GM19043 (cell line): ENCODE measurements around the gene SAA2.

Experiments used
- ATAC-seq: cut with Tn5 transposase; IDR thresholded peaks from one replicate; pipeline ENCODE4 v1.9.1; 2021; ENCODE audit warnings: low read depth; ENCODE audit not compliant: unreplicated experiment

Gene SAA2

DNA sequence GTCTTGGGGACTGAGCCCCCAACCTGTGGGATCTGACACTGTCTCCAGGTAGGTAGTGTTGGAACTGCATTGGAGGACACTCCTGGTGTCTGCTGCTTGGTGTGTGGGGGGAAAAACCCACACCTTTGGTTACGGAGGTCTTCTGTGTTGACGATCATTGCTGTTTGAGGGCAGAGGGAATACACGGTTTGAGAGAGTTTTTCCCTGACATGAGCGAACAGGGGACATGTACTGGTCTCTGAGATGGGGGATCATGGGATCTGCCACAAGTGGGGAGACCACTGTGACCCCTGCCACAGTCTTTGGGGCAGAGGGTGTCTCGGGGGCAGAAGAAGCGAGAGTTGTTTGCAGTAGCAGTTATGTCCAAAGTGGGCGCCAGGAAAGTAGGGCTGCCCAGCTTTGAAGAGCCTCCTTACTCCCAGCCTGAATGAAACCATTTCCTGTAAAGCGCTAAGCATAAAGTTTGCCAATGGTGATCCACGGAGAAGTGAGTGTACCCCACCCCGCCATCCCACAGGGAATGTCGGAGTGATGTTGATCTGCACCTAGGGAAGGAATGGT is 5.4 kb upstream of the SAA2 start:
- no peak for ATAC-seq

DNA sequence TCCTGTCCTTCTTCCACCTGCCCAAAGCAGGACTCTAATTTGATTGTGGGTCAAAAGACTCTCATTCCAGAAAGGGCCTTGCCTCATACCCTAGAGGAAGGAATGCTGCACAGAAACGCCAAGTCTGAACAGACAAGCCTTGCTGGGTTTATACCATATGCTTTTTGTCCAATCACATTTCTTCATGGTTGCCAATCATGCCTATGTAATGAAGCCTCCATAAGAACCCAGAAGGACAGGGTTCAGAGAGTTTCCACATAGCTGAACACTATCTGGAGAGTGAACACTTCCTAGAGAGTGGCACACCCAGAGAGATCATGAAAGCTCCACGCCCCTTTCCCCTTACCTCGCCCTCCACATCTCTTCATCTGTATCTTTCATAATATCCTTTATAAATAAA is 4.8 kb upstream of the SAA2 start:
- no peak for ATAC-seq

DNA sequence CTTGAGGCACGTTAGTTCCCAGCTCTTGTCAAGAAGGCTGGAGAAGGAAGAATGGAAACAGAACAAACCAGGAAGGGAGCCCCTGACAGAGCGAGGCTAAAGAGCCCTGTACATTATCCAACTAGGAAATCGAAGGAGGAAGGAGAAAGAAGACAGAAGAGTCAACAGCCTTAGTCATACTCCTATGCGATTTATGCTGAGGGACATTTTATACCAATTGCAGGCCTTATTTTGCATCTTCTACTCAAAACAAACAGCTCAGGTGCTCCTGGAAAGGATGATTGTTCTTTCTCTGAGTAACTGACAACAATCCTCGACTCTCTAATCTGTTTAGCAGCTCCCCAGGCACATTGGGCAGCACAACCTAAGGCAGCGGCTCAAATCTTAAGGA is 1.3 kb downstream of the SAA2 start:
- peak; percentile 14 for ATAC-seq

DNA sequence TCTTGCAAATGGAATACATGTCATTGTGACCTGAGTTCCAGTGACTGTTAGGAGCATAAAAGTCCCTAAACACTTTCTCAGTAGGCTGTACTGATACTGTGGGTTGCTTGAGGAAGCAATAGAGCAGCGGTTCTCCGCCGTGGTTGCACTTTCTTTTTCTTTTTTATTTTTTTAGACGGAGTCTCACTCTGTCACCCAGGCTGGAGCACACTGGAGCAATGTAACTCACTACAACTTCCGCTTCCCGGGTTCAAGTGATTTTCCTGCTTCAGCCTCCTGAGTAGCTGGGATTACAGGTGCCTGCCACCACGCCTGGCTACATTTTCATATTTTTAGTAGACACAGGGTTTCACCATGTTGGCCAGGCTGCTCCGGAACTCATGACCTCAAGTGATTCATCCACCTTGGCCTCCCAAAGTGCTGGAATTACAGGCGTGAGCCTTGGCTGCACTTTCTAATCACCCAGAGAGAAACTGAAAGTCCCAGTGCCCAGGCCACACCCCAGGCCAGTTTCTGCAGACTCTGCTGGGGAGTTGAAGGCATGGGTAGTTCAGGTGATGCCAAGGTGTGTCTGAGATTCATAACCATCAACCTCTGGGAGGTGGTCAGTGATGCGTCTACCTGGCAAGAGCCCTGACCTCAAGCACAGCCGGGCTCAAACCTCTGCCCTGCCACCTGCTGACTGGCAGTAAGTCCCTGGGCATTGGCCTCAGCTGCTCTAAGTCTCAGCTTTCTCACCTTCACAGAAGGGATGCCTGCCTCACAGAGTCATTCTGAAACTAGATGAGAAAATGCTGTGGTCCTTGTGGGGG is 1.9 kb downstream of the SAA2 start:
- peak; percentile 77 for ATAC-seq

DNA sequence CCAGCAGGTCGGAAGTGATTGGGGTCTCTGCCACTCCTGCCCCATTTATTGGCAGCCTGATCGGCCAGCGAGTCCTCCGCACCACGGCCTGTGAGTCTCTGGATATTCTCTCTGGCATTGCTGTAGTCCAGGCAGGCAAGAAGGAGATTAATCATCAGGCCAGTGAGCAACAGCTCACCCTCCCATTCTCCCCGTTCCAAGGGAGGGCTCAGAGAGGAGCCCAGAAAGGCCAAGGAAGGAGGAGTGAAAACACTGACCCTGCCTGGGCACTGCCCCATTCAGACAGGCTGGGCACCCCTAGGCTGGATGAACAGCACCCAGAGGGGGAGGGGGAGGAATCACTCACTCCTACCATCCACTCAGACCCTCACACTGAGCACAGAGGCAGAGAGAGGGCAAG is 3.1 kb downstream of the SAA2 start:
- ATAC-seq, result no peak

DNA sequence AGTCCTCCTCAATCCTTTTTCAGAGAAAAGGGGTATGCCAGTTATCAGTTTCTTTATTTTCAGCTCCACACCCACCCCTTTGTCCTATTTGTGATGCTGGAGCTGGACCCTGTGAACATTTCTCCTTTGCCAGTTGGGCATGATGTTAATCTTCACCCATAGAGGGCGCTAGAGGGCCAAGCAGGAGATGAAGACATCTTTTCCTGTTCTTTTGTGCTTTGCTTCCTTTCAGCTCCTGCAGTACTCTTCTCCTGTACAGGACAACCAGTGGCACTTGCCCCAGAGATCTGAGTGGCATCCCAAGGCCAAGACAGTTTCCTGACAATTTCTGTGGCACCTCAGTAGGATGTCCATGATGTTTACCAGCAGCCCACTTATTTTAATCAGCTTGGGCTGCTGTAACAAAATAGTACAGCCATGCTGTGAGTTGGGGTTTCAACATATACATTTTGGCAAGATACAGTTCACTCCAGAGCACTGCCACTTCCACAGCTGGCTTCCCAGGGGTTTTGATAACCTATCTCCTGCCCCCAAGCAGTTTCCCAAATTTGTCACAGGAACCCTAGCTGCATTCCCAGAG is 4.6 kb downstream of the SAA2 start:
- ATAC-seq, result no peak

DNA sequence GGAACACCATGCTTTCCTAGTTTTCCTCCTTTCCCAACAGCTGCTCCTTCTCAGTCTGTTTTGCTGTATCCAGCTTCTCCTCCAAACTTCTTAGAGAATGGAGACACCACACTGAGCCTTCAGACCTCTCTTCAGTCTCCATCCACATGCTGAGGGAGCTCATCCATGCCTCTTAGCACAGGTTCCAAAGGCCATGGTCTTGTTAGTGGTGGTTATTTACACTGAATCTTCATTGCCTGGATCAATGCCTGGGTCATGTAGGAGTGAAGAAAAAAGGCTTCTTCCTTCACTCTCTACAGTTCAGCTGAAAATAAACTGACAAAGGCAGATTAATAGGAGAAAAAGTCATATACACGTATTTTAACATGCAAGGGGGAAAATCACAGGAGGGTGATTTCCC is 8.8 kb downstream of the SAA2 start:
- no peak for ATAC-seq

DNA sequence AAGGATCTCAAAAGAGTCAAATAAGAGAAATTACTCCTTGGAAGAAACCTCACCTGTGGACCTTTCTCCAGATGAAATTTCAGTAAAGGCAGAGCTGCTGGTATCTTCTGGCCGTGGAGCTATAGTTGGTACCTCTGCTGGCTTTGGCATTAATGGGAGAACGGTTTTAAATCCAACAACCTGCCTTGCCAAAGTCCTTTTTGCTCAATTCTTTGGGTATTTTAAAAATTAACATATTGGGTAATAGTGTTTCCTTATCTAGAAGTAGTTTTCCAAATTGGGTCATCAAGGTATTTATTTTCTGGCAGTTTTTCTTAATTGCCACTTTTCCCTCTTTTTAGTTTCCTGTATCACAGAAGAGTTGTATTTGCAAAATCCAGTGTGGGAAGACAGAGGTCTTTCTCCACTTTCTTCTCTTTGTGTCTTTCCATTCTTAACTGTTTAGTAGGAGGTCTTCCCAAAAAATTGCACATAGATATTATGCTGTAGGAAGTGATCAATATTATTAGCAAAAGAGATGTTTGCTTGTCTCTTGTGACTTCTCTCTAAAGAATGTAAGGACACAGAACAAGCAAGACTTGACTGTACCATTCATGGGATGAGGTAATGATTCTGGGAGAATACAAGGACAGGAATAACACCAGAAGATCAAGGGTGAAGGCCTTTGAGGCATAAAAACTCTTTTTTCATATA is 11.7 kb downstream of the SAA2 start, which contains the start of gene SAA4:
SAA4 (minus strand) TSS at position 139 of the 693 bp plus-strand sequence. CDS start 876 bp downstream, outside the sequence.
- ATAC-seq, result no peak

DNA sequence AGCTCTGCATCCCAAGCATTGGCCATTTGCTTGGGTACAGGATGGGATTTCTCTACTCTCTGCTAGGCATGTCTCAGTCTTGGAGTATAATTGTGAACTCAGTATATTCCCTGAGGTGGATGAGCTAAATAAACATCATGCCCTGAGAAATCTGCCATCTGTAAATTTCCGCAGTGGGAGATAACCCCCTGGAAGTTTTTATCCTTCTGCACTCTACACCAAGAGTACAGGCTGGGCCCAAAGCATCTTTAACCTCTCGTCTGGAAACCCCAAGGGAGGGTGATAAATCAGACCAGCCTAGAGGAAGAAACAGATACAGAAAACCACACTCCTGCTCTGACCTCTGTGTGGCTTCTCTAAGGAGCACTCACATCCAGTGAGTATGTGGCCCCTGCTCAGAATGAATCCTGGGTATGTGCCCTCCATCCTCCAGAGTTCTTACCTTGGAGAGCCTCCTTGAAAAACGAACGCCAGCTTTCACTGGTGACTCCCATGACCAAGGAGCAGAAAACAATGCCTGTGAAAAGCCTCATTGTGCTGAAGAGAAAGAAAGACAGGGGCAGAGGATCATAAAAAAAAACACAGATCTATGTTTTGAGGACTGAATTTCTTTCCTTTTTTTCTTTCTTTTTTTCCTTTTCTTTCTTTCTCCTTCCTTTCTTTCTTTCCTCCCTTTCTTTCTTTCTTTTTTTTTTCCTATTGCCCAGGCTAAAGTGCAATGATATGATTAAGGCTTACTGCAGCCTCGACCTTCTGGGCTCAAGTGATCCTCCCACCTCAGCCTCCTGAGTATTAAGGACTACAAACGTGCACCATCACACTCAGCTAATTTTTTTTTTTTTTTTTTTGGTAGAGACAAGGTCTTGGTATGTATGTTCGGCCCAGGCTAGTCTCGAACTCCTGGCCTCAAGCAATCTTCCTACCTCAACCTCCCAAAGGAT is 12.8 kb downstream of the SAA2 start:
- no peak for ATAC-seq

DNA sequence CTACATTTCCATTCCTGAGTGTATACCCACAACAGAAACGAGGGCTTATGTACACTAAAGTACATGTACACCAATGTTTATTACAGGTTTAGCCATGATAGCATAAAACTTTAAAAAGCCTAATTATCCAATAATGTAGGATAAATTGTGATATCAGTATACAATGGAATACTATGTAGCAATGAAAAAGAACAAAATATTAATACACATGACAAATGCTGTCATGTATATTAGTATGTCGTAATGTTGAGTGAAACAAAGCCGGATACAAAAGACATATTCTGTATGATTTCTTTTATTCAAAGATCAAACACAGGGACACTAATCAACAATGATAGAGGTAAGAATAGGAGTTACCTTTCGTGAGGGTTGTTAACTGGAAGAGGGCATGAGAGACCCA is 14.6 kb downstream of the SAA2 start:
- ATAC-seq, result no peak

DNA sequence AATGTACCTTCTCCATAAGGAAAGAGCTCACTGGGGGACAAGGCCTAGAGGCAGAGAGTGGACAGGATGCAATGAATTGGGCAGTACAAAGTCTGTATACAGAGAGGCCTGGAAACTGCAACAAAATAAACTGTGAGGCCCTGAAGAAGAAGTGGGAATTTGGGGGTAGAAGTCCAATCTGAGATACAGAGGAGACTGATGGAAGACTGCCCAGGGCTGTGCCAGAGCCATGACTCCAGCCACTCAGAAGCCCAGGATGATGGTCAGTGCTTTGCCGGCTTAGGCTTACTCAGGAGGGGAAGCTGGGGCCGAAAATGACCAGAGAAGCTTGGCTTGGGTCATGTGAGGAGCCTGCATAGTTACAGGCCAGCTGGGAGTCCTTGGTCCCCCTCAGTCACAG is 17.6 kb downstream of the SAA2 start:
- no peak for ATAC-seq

DNA sequence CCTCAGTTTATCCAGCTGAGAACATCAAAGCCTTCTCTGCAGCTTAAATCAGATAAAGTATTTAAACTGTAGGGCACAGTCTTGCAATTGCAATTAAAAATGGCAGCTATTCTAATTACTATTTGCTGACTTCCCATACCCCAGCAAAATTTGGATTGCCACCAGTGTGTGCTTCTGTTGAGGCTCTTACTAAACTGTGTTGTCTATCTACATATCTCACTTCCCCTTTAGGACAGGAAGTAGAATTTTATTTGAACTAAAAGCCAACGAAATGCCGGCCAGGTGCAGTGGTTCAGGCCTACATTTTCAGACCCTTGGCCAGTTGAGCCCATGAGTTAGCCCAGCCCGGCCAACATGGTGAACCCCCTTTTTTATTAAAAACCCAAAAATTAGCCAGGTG is 19.0 kb downstream of the SAA2 start:
- ATAC-seq, result peak; percentile 95

DNA sequence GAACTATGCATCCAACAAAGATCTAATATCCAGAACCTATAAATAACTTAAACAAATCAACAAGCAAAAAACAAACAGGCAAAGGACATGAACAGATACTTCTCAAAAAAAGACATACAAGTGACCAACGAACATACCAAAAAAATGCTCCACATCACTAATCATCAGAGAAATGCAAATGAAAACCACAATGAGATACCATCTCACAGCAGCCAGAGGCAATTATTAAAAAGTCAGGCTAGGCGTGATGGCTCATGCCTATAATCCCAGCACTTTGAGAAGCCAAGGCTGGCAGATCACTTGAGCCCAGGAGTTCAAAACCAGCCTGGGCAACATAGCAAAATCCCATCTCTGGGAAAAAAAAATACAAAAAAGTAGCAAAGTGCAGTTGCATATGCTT is 22.6 kb downstream of the SAA2 start:
- peak; percentile 35 for ATAC-seq

DNA sequence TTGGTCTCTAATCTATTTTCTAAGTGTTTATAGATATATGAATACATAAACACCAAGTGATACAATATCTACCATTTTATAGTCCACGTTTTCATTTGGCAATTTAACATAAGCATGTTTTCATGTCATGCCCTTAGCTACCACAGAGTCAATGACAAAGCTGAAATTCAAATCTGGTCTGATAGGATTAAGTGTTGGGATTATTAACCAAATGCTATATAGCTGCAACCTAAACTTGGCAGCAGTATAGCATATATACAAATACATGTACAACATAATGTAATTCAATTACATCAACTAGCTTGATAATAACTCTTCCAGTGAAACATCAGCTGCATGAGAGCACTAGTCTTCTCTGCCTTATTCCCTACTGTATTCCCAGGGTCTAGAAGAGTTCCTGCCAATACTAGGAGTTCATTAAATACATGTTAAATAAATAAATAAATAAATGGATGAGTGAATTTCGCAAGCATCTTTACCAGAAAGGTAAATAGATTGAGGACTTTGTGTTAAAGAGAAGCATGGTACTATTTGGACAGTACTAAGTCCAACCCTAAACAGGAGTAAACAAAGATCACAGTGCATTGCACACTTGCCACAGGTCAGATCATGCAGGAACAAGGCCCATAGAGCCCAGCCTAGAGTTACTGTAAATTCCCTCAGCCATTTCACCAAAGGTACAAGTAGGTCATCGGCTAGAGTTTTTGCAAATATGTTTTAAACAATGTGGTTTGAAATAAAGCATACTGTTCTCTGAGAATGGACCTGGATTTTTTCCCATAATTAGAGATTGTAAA is 24.7 kb downstream of the SAA2 start:
- no peak for ATAC-seq

DNA sequence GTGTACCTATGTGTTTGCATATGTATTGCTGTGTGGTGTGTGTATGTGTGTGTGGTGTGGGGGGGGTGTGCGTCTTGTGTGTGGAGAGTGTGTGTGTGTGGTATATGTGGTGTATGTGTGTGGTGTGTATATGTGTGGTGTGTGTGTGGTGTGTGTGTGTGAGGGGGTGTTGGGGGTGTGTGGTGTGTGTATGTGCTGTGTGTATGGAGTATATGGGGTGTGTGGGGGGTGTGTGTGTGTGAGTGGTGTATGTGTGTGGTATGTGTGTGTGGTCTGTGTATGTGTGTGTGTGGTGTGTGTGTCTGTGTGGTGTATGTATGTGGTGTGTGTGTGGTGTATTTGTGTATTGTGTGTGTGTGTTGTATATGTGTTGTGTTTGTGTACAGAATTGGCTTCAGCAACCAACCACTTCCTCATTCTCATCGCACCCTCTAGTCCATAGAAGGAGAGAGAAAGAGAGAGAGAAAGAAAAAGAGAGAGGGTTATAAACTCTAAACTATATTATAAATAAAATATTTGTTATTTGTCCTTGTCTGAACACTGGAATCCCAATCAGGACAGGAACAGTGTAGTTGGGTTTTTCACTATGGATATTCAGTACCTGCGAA is 25.6 kb downstream of the SAA2 start:
- no peak for ATAC-seq

DNA sequence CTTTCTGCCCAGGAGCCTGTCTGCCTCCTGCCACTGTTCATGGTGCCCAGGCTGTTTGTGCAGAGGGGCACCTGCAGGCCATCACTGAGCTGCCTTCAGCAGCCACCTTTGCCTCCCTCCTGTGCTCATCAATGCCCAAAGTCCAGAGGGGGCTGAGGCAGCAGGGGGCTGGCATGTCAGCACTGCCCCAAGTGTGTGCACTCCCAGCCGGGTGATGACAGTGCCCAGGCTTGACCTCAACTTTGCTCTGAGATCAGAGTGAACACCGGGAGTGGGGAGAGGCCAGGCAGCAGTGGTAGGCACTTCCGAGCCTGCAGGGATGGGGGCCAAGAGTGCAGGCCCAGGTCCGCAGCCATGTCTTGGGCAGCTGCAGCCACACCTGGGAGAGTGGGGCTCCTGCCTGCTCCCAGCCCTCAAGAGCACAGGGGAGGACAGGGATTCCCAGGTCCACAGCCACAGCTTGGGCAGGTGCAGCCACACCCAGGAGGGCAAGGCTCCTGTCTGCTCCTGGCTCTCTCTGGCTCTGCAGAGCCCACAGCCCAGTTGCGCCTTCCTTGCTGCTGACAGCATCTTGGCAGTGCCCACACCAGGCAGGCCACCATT is 27.1 kb downstream of the SAA2 start:
- no peak for ATAC-seq

DNA sequence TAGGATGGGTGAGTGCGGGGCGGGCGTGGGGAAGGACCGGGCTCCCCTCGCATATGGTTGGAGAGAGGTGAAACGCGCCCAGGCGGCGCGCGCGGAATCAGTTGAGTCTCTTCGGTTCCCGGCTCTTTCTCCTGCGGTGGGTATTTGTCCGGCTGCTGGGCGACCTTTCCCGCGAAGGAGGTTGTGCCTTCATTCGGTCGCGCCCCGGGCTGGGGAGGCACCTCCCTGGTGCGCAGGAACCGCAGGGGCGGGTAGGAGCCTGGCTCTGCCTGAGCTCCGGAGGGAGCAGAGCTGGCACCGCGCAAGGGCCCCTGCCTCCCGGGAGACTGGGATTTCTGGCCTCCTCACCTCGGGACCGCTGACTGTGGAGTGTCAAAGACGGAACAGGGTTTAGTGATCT is 39.4 kb downstream of the SAA2 start:
- ATAC-seq, result no peak

DNA sequence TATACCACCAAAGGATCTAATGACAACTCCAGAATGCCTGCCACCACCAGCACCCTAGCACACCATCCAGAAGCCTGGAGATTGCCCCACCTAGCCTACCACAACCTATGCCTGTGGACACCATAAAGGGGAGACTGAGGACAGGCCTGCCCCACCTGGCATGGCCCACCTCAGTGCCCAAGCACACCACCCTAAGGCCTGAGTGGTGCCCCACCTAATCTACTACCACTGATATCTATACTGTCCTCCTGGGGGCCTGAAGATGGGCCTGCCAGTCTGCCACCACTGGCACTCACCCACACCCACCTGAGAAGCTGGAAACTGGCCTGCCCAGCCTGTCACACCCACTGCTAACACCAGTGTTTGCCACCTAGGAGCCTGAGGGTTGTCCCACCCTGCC is 43.7 kb downstream of the SAA2 start:
- ATAC-seq, result no peak

DNA sequence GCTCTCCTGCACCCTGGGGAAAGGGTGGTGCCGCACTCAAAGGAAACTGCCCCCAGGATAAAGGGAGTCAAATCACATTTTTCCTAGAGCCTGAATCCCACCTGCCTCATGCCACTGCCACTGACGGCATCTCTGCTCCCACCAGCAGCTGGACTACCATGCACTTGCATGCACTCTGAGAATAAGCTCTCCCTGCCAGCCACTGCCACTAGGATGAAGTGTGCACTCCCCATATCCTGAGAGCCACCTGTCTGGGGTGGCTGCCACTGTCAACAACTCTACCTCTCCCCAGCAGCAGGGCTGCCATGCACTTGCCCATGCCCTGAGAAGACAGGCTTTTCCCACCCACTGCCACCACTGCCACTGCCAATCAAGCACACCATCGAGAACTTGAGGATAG is 44.2 kb downstream of the SAA2 start:
- no peak for ATAC-seq
